KBM-7 (cell line): ENCODE measurements around the gene CKS1B.
"Not testable (repeated sequence)": the region's sequence is repeated elsewhere in the genome, so short reads cannot be mapped to it uniquely, and the experiment has no call there.

Experiments
- DNase-seq: peaks from one replicate; pipeline ENCODE4 v3.0.0-alpha.2; 2015
- in situ Hi-C: fragments of 300-500 bp; cut with MboI; formaldehyde crosslinking; loops from 2 replicates; pipeline ENCODE4 v1.14.3; 2020; ENCODE audit warnings: low sequenced_read_pairs, low pct_unique_long_range_greater_than_20kb, mixed read lengths

The CKS1B gene

DNA sequence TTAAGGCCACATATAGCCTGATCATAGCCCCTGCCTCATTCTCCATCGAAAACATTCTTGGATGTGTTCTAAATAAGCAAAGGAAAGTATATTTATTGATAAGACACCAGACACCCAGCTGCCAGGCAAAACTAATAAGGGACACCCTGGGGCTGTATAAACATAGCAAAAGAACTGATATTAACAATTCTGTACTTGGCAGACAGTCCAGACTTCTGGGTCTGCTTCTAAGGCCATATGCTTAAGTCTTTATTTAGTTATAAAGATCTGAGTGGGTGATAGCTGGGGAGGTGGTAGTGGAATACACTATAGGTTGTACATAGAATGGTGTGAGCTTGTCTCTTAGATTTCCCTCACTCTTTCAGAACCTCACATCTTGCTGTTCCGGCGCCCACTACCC is 3.9 kb downstream of the CKS1B start:
- no peak for DNase-seq
- in situ Hi-C loops = no loop called here

GRCh38 chr1:154982341-154982740 is 7.9 kb downstream of the CKS1B start:
- in situ Hi-C loops = no loop called here
- DNase-seq = no peak

- in situ Hi-C loops = no loop called here
- peak; percentile 100 for DNase-seq
Measured at GRCh38 chr1:154982897-154983648, 8.6 kb downstream of the CKS1B start, which contains the start of gene FLAD1. Gene FLAD1, plus strand, starts transcription at chr1:154983344. Its CDS starts 351 bp downstream, at chr1:154983695.

DNA sequence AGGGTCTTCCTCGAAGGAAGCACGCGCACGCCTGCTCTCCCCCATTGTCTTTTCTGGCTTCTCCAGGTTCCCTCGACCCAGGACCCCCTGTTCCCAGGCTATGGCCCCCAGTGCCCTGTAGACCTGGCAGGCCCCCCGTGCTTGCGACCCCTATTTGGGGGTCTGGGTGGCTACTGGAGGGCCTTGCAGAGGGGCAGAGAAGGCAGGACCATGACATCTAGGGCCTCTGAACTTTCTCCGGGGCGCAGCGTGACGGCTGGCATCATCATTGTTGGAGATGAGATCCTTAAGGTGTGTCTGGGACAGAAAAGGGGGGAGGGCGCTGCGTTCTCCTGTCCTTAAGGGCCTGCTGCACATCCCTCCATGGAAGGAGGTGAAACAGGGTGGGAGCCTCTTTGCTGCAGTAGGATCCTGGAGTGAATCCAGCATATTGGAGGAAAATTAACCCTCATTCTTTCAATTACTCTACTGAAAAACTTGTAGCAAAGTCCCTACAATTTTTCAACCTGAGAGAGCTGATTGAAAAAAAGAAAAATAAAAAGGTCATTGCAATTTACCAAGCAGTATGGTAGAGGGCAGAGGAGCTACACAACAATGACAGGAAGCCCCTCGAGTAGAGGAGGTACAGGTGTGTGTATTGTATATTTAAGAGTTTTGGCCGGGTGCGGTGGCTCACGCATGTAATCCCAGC is 9.4 kb downstream of the CKS1B start:
- in situ Hi-C loops = no loop called here
- no peak for DNase-seq

GRCh38 chr1:154986736-154987135 is 12.3 kb downstream of the CKS1B start:
- in situ Hi-C loops, DNase-seq: not testable (repeated sequence)

DNA sequence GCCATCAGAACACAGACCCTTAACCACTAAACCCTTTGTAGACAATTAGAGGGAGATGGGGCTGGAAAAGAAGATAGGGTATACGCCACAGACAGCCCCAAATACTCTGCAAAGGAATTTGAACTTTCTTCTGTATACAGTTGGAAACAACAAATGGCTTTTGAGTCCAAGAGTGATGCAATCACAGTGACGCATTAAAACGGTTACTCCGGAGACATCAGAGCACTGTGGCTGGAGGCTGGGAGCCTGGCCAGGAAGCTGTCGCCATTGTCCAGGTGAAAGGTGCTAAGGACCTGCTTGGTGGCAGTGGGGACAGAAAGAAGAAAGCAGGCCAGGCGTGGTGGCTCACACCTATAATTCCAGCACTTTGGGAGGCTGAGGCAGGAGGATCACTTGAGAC is 12.8 kb downstream of the CKS1B start:
- DNase-seq = no peak
- in situ Hi-C loops = no loop called here

DNA sequence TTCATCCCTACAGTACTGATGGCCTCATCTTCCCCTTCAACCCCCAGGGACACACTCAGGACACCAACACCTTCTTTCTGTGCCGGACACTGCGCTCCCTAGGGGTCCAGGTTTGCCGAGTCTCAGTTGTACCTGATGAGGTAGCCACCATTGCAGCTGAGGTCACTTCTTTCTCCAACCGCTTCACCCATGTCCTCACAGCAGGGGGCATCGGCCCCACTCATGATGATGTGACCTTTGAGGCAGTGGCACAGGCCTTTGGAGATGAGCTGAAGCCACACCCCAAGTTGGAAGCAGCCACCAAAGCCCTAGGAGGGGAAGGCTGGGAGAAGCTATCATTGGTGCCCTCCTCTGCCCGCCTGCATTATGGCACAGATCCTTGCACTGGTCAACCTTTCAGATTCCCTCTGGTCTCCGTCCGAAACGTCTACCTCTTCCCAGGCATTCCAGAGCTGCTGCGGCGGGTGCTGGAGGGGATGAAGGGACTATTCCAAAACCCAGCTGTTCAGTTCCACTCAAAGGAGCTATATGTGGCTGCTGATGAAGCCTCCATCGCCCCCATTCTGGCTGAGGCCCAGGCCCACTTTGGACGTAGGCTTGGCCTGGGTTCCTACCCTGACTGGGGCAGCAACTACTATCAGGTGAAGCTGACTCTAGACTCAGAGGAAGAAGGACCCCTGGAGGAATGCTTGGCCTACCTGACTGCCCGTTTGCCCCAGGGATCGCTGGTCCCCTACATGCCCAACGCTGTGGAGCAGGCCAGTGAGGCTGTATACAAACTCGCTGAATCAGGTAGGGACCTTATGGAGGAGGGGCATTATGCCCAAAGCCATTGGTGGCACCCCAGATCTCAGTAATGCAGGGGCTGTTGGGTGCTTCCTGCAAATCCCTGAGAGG is 13.8 kb downstream of the CKS1B start:
- in situ Hi-C loops = no loop called here
- no peak for DNase-seq

GRCh38 chr1:154989195-154989860 is 14.8 kb downstream of the CKS1B start:
- in situ Hi-C loops = no loop called here
- DNase-seq = no peak

DNA sequence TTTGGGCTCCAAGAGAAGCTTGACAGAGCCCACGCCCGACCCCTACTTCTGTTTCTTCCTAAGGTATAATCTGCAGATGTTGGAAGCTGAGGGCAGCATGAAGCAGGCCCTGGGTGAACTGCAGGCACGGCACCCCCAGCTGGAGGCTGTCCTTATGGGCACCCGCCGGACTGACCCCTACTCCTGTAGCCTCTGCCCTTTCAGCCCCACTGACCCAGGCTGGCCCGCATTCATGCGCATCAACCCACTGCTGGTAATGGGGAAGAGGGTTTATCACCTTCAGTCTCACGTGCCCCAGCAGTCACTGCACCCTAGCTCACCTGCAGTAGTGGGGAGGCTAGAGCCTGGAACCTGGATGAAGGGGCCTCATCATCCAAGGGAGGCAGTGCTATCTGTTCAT is 15.8 kb downstream of the CKS1B start:
- DNase-seq = no peak

GRCh38 chr1:154992721-154993571 is 18.5 kb downstream of the CKS1B start:
- in situ Hi-C loops = no loop called here
- no peak for DNase-seq

More for the DNA sequence above, 15.8 kb downstream of the CKS1B start:
- in situ Hi-C loops = no loop called here

DNA sequence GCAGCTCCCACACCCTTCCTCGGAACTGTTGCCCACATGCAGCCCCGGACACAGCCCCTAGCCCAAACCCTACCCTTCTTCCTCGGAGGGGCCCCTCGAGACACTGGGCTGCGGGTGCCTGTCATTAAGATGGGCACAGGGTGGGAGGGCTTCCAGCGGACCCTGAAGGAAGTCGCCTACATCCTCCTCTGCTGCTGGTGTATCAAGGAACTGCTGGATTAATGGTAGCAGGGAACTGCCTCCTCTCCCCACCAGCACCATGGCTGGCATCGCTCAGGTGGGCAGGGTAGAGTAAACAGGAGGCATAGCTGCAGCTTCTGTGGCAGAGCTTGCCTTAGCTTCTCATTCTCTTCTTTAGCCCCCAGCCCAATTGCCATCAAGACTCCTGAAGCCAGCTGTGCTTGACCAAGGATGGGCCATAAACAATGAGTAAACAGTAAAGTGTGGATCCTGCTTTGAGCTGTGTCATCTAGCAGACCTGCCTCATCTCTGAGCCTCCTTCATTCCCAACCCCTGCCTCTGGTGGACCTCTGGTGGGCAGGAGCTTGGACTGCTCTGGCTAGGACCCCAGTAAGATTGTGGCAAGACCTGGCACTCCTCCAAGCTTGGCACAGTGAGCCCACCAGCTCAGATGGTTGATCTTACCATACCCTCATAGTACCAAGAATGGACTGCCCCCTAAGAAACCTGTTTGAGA is 19.2 kb downstream of the CKS1B start, which contains the start of gene LENEP:
Gene LENEP (plus strand): TSS at position 15 of the 697 bp plus-strand sequence. CDS start 22 bp downstream, at position 37.
- no peak for DNase-seq
- in situ Hi-C loops = no loop called here

GRCh38 chr1:154994269-154994587 is 19.7 kb downstream of the CKS1B start:
- in situ Hi-C loops = no loop called here
- DNase-seq = no peak

- in situ Hi-C loops = no loop called here
- DNase-seq = no peak
Measured at GRCh38 chr1:154994591-154994990, 20.1 kb downstream of the CKS1B start.

GRCh38 chr1:154995301-154995983 is 21.0 kb downstream of the CKS1B start:
- peak; percentile 64 for DNase-seq
- in situ Hi-C loops = not testable (repeated sequence)

DNA sequence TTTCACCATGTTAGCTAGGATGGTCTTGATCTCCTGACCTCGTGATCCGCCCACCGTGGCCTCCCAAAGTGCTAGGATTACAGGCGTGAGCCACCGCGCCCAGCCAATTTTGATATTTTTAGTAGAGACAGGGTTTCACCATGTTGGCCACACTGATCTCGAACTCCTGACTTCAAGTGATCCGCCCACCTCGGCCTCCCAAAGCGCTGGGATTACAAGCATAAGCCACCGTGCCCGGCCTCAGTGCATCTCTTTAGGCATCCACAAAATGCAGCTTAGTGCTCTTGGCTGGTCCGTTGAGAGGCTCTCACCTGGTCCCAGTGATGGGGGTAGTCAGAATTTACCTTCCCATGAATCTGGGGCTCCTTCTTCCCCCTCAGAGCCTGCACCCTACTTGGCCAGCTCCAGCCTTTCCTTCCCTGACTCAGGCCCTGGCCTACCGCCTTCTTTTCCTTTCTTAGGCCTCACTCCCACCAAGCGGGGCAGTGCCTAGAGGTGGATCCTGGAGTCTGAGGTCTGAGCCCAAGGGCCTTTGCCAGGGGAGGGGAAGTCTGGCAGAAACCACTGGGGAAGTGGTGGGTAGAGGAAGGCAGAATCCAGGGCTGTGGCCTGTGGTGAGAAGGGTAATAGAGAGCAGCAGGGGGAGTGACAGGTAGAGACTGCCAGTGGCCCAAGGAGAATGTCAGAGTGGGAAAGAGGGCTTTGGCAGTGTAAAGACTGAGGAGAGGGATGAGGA is 22.7 kb downstream of the CKS1B start:
- DNase-seq = peak; percentile 81
- in situ Hi-C loops = no loop called here

DNA sequence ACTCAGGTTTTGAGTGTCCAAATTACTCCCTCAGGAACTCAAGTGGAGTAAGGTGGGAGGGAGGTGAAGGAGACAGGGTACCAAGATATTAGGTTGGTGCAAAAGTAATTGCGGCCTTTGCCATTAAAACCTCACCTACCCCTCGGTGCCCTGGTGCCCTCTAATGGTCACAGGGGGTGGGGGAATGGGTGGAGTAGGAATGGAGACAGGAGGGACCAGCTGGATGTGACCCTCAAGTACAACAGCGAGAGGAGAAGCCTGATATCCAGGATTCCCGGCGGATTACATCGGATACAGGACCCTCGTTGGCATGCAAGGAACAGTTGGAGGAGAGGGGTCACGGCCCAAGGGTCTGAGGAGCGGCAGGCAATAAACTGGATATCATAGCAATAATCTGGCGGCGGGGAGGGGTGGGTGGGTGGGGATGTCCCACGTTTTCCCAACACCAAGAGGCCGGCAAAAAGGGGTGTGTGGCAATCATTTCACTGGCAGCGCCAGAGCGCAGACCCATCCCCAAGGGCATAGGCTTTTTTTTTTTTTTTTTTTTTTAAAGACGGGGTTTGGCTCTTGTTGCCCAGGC is 23.8 kb downstream of the CKS1B start:
- no peak for DNase-seq
- in situ Hi-C loops = no loop called here
